T-helper 1 cell treated with Interleukin-12 subunit alpha and Interleukin-12 subunit beta and Interleukin-4 antibody, amounts not matched to agents 30 ng/mL and 1 ng/mL, for 36 hours (primary cell): ENCODE measurements around the gene HECTD1. TPM values are rescaled to one million over a fixed set of nuclear protein-coding genes. Genes with fewer than 3 reads are reported as not detected.
"Not testable (repeated sequence)": the region's sequence is repeated elsewhere in the genome, so short reads cannot be mapped to it uniquely, and the experiment has no call there.

Experiments used
- intact Hi-C: fragments of 100-400 bp; cut with micrococcal nuclease; formaldehyde crosslinking; loops from one replicate; pipeline ENCODE4 v1.15.1; 2024
- total RNA-seq: library from RNA; stranded (reverse); gene quantifications from 2 replicates; pipeline ENCODE4 v1.2.3, GENCODE V29; 2022

Gene HECTD1
- total RNA-seq = 102 and 107 TPM in 2 replicates

DNA sequence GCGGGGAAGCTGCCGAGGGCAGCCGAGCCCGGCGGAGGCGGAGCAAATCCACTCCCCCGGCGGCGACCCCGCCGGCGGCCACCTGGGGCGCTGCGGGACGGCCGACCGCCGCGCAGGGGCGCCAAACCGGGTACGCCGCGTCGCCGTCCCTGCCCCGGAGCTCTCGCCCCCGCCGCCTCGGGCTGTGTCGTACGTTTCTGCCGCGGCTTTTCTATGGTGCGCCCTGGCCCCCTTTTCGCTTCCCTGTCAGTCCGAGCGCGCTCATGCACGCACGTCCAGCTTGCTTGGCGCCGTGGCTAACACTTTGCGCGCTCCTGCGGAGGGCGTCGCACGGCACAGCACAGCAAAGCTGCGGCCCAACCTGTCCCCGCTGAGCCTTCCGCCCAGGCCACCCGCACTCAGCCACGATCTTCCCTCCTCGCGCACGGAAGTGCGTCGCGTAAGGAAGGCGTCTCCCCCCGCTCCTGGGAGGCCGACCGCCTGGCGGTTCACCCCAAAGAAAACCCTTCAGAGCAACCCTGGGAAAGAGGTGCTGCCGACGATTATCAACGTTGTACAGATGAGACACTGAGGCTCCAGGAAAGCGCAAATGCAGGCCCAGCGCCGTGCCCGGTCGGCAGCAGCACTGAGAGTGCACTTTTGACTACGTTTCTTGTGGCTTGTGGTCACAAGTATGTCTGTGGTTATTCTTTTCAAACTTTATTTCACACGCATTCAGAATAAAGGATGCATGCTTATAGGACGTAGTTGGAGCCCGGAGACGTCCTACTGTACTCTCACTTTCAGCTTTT is at the start of gene HECTD1:
Gene HECTD1 (minus strand): TSS at position 39 of the 791 bp plus-strand sequence. CDS start 1,857 bp downstream, outside the sequence.
- intact Hi-C loops = loop anchor here (1.0 to 5.0 kb wide), 14 partner anchors 37 to 1044 kb away; partner anchors contain the start of genes DTD2, G2E3, HEATR5A and NUBPL

DNA sequence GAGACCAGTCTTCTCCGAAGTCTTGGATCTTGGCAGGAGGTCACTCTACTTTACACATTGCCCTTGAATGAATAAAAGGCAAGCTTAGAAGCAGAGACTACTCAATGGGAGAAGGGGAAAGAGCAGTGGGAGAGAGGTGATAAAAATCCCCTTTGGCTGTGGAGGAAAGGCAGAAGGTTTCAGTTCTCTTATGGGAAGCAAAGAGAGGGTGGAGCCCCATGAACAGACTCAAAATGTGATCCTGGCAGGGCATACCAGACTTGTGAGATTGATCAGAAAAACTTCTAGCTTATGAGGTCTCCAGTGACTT is 49.6 kb upstream of the HECTD1 start:
- intact Hi-C loops = no loop called here

DNA sequence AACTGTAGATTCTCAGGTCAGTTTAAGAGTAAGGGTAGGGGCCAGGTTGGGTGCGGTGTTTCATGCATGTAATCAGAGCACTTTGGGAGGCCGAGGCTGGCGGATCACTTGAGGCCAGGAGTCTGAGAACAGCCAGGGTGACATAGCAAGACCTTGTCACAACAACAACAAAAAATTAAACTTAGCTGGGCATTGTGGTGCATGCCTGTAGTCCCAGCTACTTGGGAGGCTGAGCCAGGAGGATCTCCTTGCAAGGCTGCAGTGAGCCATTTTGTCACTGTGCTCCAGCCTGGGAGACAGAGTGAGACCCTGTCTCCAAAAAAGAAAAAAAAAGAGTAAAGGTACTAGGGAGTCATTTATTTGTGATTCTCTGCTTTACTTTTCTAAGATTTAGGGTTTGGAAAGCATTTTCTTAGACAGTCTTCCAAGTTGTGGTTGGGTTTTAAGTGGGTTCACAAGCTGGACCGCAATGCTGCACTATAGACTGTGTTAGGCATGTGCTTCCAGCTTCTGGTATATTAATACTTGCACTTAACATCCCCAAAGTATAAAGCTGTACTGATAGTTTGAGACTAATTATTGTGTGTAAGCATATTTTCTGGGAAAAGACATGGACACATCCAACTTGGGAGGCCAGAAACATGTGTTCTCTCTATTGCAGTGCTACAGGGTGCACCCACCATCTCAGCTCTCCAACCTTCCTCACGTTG is 49.1 kb upstream of the HECTD1 start:
- intact Hi-C loops = no loop called here

DNA sequence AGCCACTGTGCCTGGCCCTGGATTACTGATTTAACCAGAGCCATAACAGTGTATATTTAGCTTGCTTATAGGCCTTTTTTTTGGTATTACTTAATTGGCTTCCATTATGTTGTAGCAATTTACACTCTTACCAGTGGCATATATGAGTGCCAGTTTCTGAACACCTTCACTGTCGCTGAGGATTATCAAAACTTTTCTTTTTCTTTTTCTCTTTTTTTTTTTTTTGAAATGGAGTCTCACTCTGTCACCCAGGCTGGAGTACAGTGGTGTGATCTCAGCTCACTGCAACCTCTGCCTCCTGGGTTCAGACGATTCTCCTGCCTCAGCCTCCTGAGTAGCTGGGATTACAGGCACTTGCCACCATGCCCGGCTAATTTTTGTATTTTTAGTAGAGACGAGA is 48.3 kb upstream of the HECTD1 start:
- intact Hi-C loops = not testable (repeated sequence)

DNA sequence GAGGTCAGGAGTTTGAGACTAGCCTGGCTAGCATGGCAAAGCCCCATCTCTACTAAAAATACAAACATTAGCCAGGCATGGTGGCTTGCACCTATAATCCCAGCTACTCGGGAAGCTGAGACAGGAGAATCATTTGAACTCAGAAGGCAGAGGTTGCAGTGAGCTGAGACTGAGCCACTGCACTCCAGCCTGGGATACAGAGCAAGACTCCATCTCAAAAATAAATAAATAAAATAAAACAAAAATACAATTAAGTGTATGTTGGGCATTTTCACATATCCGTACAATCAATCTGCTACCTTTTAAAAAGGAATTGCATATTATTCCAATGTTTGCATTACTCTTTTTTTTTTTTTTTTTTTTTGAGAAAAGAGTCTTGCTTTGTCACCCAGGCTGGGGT is 47.7 kb upstream of the HECTD1 start:
- intact Hi-C loops = no loop called here

DNA sequence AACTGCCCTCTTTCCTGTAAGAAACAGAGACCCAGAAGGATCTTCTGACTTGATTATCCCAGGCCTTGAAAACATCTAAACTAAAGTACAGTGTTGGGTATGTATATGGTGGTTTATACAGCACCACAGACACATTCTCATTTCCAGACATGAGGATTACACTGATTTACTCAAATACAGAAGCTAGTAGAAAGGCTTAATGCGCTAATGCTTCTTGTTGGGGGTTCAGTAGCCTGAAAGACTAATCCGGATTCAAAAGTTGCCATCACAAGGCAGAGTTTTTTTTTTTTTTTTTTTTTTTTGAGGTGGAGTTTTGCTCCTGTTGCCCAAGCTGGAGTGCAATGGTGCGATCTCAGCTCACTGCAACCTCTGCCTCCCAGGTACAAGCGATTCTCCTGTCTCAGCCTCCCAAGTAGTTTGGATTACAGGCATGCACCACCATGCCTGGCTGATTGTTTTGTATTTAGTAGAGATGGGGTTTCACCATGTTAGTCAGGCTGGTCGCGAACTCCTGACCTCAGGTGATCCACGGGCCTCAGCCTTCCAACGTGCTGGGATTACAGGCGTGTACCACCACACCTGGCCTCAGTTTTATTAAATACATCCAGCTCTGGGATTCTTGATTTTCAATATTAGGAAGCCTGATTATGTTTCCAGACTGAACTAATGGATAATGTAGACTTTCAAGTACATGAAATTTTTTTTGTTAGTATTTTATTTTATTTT is 46.3 kb upstream of the HECTD1 start:
- intact Hi-C loops = no loop called here

DNA sequence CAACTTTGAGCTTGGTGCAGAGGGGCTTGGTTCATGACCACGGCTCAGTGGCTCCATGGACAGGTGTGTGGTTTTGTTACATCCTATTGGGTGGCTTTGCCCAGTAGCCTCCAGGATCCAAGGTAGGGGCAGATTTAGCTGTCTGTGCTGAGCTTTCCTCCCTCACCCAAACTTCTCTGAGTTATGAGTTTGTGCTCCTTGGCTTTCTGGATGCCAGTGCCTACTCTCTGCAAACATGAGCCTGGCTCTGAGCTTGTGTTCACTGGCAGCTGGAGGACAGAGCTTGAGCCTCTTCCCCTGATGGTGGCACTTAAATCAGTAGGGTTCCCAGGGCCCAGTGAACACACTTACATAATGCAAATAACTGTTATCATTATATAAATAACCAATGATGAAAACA is 45.3 kb upstream of the HECTD1 start:
- intact Hi-C loops = no loop called here

DNA sequence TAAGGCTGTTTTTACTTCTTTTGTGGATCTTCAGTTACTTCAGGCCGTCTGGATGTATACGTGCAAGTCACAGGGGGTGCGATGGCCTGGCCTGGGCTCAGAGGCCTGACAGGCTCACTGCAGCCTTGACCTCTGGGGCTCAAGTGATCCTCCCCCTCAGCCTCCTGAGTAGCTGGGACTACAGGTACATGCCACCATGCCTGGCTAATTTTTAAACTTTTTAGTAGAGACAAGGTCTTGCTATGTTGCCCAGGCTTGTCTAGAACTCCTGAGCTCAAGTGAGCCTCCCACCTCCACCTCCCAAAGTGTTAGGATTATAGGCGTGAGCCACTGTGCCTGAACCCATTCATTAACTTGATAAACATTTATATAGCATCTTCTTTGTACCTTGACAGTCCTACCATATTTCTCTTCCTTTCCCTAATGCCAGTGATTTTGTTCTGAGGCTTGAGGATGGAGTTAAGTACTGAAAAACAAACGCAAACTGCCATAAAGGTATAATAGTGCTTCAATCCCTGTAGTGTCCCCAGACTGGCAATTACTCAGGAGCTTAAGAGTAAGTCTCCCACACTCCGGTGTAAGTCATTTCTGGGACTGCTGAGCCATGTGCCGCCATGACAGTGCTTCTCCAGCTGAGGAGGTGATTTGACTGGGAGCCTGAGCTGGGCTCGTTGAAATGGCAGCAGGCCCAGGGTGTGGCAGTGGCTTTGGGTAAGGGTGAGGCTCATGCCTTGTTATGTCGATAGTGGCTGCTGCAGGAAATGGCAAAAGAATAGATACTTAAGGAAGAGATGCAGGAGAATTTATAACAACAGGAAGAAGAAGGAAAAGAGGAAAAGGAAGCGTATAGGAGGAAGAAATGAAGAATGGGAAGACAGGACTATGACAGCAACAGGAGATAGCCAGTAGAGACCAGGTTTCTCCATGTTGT is 43.7 kb upstream of the HECTD1 start:
- intact Hi-C loops = no loop called here

DNA sequence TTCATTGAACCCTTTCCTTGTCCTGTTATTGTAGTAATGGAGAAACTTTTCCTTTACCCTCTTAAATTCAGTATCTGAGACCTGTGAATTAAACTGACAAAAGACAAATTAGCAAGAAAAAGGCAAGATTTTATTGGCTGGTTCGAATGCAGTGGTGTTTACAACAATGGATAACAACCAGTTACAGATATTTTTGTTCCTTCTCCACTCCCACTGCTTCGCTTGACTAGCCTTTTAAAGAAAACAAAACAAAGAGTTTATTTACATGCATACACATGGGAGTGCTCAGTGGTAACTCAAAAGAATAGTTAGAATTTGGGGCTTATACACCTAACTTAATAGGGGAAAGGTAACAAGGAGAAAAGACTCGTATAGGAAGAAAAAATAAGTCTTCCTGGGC is 37.0 kb upstream of the HECTD1 start:
- intact Hi-C loops = no loop called here

DNA sequence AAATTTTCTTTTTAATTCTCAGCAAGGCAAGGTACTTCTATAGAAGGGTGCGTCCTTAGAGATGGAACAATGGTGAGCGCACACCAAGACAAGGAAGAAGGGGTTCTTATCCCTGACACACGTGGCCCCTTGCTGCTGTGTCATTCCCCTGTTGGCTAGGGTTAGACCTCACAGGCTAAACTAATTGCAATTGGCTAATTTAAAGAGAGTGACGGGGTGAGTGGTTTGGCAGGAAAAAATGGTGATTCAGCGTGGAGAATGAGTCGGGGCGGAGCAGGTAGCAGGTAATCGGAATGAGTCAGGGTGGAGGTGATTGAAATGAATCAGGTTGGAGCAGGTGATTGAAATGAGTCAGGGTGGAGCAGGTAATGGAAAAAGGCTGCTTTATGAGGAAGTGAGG is 36.3 kb upstream of the HECTD1 start:
- intact Hi-C loops = no loop called here

DNA sequence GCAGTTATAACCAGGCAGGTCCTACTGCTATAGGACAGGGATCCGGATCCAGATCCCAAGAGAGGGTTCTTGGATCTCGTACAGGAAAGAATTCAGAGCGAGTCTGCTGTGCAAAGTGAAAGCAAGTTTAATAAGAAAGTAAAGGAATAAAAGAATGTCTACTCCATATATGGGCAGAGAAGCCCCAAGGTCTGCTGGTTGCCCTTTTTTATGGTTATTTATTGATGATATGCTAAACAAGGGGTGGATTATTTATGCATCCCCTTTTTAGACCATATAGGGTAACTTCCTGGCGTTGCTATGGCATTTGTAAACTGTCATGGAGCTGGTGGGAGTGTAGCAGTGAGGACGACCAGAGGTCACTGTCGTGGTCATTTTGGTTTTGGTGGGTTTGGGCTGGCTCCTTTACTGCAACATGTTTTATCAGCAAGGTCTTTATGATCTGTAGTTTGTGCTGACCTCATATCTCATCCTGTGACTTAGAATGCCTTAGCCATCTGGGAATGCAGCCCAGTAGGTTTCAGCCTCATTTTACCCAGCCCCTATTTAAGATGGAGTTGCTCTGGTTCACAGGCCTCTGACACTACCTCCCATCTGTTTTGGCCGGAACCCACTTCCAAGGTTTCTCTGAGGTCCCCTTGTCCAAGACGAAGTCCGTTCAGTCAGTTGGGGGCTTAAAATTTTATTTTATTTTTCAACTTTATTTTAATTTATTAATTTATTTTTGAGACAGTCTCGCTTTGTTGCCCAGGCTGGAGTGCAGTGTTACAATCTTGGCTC is 34.8 kb upstream of the HECTD1 start:
- intact Hi-C loops = not testable (repeated sequence)

DNA sequence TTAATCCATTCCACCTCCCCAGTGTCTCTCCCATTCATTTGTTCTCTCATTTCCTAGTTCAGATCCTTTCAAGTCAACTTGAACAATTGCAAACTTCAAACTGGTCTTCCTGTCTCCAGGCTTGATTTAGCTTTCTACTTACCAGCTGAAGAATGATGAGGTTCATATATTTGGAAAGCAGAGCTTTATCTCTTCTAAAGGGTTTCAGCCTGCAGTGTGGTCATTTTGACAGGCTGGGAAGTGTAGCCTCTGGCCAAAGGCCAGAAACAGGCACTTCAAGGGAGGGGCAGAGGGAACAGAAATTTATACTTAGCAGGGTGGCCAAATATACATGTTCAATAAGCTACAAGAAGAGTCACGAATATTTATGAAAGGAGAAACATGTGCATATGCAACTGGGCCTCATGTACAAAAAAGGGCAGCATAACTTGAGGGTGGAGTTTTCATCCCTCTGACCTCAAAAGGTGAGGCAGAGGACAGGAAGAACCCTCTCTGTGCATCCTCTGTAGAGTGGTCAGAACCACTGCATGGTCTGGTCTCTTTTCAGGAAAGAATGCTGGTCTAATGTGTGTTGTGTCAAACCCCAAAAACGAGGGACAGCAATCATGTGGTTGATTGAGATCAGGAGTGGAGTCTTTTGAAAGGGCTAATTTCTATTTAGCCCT is 34.0 kb upstream of the HECTD1 start:
- intact Hi-C loops = no loop called here

DNA sequence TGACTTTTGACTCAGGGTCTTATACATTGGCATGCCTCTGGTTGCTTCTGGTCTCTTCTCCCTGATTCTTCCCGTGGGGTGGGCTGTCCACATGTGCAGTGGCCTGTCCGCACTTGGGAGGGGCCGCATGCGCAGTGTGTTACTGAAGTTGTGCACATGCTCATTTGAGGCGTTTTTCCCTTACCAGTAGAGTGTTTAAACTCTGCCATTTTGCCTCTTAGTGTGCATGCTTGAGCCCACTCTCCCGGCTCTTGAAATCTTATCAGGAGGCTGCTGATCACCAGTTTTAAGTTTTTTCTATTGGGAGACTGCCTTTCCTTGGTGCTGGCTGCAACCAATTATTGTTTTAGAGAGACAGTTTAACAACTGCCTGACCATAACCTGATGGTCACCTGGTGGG is 32.1 kb upstream of the HECTD1 start:
- intact Hi-C loops = no loop called here

DNA sequence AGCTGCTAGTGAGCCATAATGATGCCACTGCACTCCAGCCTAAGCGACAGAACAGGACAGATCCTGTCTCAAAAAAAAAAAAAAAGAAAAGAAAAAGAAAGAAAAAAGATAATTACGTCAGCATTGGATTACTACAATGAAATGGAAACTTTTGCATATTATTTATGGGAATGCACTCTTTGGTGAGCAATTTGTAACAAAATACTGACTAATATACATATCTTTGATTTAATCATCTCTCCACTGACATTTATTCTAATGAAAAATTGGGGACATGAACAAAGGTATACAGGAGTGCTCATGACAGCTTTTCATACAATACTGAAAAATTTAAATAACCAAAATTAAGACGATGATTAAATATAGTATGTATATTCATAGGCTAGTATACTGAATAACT is 27.9 kb upstream of the HECTD1 start:
- intact Hi-C loops = no loop called here

DNA sequence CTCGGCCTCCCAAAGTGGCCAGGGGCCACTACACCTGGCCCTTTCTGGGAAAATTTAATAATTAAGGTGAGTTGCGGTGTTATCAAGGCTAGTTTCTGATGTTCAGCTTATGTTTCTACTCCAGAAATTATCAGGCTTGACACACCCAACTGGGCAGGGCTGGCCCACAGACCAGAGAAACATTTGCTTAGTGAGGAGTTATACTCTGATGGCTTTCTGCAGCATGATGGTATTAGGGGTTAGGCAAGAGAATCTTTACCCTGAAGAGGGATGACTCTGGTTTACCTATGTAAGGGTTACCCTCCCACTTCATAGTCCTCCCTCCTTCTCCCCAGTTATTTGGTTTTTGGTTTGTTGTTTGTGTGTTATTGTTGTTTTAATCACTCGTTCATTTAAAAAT is 24.5 kb upstream of the HECTD1 start:
- intact Hi-C loops = no loop called here

DNA sequence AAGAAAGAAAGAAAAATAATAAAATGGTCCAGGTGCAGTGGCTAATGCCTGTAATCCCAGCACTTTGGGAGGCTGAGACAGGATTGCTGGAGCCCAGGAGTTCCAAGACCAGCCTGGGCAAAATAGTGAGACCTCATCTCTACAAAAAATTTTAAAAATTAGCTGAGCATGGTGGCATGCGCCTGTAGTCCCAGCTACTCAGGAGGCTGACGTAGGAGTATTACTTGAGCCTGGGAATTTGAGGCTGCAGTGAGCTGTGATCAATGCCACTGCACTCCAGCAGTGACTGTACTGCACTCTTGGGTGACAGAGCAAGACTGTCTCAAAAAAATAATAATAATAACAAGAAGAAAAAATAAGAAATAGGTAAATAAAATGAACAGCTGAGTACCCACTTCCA is 23.7 kb upstream of the HECTD1 start:
- intact Hi-C loops = not testable (repeated sequence)

DNA sequence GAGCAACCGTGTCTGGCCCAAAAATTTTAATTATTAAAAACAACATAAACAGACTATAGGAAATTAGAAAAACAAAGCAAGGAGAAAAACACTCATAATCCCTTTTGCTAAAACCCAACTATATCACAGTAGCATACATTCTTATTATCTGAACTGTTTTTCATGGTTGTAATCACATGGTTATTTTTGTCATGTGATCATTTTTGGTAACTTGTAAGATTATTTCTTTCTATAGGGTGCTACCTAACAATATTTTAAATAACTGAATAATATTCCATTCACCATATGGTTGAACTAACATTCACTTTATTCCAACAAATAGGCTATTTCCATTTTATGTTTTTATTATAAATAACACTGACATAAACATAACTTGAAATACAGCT is 23.0 kb upstream of the HECTD1 start:
- intact Hi-C loops = no loop called here

DNA sequence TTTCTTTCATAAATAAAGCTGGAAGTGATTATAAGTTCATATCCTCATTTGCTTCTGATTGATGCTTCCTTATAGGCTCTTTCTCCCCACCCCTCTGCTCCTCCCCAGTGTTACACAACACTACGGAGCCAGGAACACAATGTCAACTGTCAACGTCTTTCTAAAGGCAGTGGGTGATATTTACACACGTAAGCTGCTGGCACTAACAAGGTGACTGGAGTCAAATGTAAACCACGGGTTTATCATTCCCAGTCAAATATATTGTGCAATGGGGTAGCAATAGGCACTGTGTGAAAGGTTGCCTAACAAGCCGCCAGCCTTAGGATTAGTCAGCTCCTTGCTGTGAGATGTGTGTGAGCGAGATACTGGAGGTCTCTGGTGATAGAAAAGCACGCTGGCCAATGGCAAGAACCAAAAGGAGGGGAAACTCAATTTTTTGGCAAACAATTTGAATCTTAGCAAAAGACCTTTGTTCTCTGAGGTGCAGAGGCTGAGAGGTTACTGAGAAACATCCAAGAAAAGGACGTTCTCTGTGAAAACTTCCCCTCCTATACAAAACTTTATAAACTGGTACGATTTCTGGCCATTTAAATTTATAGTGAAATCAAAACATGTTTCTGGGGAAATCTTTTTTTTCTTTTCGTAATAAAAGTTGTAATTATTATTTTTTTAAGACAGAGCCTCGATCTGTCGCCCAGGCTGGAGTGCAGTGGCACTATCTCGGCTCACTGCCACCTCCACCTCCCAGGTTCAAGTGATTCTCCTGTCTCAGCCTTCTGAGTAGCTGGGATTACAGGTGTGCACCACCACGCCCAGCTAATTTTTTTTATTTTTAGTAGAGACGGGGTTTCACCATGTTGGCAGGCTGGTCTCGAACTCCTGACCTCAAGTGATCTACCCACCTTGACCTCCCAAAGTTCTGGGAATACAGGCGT is 22.3 kb upstream of the HECTD1 start:
- intact Hi-C loops = no loop called here

DNA sequence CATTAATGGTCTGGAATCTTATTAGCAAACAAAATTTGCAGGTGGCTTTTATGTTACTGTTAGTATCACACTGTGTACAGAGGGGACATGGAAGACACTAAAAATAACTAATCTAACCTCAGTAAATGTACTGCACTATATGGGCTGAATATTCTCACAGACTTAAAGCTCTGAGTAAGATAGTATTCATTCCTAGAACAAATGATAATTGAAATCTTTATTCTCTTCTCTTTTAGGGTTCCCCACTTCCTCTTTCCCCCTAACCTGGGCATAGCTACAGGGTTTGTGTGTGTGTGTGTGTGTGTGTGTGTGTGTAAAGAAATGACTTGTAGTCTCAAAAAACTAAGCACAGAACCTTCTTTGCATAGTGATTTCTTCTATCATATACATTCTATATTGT is 21.4 kb upstream of the HECTD1 start:
- intact Hi-C loops = no loop called here
